Ishikawa (cell line): ENCODE results near the gene ANLN.
A peak's percentile ranks its signal among the peaks of the same experiment; 100 is the strongest.

ENCODE experiments used
- CEBPB ChIP-seq: IDR thresholded peaks from 2 replicates; pipeline ENCODE4 v1.6.1; 2012
- CREB1 ChIP-seq: IDR thresholded peaks from 2 replicates; pipeline ENCODE4 v1.6.1; 2012; ENCODE audit warnings: low read depth
- EGR1 ChIP-seq: IDR thresholded peaks from 2 replicates; pipeline ENCODE4 v1.6.1; 2012
- EP300 ChIP-seq: IDR thresholded peaks from 2 replicates; pipeline ENCODE4 v1.6.1; 2012; ENCODE audit warnings: borderline replicate concordance
- FOXM1 ChIP-seq: IDR thresholded peaks from 2 replicates; pipeline ENCODE4 v1.6.1; 2012; ENCODE audit warnings: low read depth, borderline replicate concordance
- NFIC ChIP-seq: IDR thresholded peaks from 2 replicates; pipeline ENCODE4 v1.6.1; 2012
- RAD21 ChIP-seq: IDR thresholded peaks from 2 replicates; pipeline ENCODE4 v1.6.1; 2012; ENCODE audit warnings: low read depth
- TAF1 ChIP-seq: IDR thresholded peaks from 2 replicates; pipeline ENCODE4 v1.6.1; 2012; ENCODE audit warnings: low read depth, mild to moderate bottlenecking
- TCF12 ChIP-seq: IDR thresholded peaks from 2 replicates; pipeline ENCODE4 v1.6.1; 2012; ENCODE audit warnings: low read depth
- TEAD4 ChIP-seq: IDR thresholded peaks from 2 replicates; pipeline ENCODE4 v1.6.1; 2012
- YY1 ChIP-seq: IDR thresholded peaks from 2 replicates; pipeline ENCODE4 v1.6.1; 2012; ENCODE audit warnings: low read depth
- ZBTB7A ChIP-seq: IDR thresholded peaks from 2 replicates; pipeline ENCODE4 v1.6.1; 2012; ENCODE audit warnings: low read depth
- TF ChIP-seq, protein P1 (sequence below): IDR thresholded peaks from 2 replicates; pipeline ENCODE4 v1.6.1; 2012
- TF ChIP-seq, protein P2 (sequence below): IDR thresholded peaks from 2 replicates; pipeline ENCODE4 v1.6.1; 2012; ENCODE audit warnings: low read depth, mild to moderate bottlenecking
- TF ChIP-seq, protein P3 (sequence below): IDR thresholded peaks from 2 replicates; pipeline ENCODE4 v1.6.1; 2012

The ANLN gene

DNA sequence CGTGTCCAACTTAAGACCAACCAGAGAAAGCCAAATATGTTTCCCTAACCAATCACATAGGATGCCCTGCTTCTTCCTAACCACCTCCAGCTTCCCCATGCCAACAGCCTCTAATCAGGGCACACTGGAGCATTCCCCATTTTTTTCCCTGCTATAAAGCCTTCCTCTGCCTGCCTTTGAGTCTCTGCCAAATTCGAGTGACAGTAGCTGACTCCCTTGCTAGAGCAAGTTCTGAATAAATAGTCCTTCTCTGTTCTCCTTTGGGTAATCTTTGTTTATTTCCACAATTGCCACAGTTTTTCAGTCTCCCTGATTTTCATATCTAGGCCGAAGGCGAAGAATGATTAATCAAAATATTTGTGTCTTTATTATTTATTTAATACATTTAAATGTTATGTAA lies 96.7 kb downstream of the ANLN start:
- TF ChIP-seq TCF12, result no peak
- no peak for TF ChIP-seq NFIC
- TF ChIP-seq, protein P1, sequence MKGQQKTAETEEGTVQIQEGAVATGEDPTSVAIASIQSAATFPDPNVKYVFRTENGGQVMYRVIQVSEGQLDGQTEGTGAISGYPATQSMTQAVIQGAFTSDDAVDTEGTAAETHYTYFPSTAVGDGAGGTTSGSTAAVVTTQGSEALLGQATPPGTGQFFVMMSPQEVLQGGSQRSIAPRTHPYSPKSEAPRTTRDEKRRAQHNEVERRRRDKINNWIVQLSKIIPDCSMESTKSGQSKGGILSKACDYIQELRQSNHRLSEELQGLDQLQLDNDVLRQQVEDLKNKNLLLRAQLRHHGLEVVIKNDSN, result no peak
- TF ChIP-seq EGR1, result no peak
- TF ChIP-seq, protein P2, sequence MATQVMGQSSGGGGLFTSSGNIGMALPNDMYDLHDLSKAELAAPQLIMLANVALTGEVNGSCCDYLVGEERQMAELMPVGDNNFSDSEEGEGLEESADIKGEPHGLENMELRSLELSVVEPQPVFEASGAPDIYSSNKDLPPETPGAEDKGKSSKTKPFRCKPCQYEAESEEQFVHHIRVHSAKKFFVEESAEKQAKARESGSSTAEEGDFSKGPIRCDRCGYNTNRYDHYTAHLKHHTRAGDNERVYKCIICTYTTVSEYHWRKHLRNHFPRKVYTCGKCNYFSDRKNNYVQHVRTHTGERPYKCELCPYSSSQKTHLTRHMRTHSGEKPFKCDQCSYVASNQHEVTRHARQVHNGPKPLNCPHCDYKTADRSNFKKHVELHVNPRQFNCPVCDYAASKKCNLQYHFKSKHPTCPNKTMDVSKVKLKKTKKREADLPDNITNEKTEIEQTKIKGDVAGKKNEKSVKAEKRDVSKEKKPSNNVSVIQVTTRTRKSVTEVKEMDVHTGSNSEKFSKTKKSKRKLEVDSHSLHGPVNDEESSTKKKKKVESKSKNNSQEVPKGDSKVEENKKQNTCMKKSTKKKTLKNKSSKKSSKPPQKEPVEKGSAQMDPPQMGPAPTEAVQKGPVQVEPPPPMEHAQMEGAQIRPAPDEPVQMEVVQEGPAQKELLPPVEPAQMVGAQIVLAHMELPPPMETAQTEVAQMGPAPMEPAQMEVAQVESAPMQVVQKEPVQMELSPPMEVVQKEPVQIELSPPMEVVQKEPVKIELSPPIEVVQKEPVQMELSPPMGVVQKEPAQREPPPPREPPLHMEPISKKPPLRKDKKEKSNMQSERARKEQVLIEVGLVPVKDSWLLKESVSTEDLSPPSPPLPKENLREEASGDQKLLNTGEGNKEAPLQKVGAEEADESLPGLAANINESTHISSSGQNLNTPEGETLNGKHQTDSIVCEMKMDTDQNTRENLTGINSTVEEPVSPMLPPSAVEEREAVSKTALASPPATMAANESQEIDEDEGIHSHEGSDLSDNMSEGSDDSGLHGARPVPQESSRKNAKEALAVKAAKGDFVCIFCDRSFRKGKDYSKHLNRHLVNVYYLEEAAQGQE, result no peak
- TF ChIP-seq TEAD4, result no peak
- TF ChIP-seq, protein P3, sequence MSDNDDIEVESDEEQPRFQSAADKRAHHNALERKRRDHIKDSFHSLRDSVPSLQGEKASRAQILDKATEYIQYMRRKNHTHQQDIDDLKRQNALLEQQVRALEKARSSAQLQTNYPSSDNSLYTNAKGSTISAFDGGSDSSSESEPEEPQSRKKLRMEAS, result no peak
- no peak for TF ChIP-seq CREB1
- TF ChIP-seq FOXM1, result no peak
- no peak for TF ChIP-seq TAF1
- TF ChIP-seq CEBPB, result no peak
- no peak for TF ChIP-seq ZBTB7A
- TF ChIP-seq YY1, result no peak

DNA sequence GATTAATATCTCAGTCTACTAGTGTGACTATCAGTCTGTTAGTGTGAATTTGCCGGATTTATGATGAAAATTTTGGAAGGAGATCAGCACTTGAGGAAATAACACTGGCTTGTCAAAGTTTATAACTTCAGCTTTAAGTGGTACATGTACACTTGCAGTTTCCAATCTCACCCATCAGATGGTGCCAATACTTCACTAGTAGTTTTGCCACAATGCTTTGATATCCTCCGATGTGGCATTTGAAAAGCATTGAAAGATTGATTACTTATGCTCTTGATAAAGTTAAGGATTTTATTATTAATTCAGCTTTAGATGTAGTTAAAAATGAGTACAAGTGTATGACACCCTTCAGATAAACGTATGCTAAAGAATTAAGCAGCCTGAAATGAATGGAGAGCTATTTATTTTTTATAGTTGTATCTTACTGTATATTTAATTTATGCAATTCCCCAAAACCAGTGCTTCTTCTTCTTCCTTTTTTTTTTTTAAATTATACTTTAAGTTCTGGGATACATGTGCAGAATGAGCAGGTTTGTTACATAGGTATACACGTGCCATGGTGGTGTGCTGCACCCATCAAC lies 98.2 kb downstream of the ANLN start:
- TF ChIP-seq TEAD4 (no peak), TCF12 (no peak), YY1 (no peak), FOXM1 (no peak), RAD21 (peak; percentile 97), EP300 (no peak)
- TF ChIP-seq, protein P1, result no peak
- TF ChIP-seq, protein P3, result no peak

DNA sequence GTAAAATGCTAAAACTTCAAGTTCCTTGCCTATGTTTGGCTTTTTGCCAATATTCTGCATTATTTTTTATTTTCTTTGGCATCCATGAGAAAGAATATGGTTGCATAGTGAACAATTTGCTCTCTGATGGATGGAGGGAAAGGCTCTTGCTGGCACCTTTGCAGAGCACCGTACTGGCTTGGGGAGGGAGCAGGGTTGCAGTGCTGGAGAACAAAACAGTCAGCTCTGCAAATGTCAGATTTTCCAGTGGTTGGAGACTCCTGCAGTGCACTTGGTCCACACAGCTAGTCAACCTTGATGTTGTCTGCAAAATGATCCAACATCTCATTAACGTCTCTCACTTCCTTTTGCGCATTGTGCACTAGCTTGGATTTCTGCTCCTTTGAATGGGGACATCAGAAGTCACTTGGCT lies 100.8 kb downstream of the ANLN start:
- TF ChIP-seq EP300, result no peak
- TF ChIP-seq NFIC, result peak; percentile 69

DNA sequence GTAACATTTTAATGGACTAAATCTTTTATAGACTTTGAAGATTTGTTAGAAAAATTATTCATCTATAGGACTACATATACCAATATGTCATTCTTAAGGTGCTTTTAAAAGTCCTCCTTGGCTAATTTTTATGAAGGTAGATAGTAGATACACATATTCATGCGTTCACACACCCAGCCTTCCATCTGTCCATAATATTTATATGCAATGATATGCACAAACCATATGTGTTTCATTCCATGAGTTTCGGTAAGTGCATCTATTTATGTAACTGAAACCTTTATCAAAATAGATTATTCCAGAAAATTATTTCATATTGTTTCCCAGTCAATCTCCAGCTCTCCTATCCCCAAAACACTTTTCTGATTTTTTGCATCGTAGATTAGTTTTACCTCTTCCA lies 101.7 kb downstream of the ANLN start:
- TF ChIP-seq TCF12 (no peak), EGR1 (no peak), FOXM1 (no peak), ZBTB7A (no peak), TEAD4 (no peak), CREB1 (no peak), EP300 (no peak), RAD21 (no peak), CEBPB (no peak), TAF1 (no peak)
- TF ChIP-seq, protein P3, result no peak
- TF ChIP-seq, protein P2, result no peak
- TF ChIP-seq, protein P1, result no peak

DNA sequence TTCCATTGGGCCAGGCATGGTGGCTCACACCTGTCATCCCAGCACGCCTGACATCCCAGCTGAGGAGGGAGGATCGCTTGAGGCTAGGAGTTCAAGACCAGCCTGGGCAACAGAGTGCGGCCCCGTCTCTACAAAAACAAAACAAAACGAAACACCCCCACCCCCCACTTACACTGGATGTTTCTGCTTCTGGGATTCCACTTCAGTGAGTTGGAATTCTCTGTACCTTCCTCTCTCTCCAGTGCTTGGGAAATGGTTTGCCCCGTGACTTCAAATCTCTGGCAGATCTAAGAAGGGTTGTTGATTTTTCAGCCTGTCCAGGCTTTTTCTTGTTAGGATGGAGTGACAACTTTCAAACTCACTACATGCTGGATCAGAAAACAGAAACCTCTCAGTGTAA lies 106.9 kb downstream of the ANLN start:
- TF ChIP-seq CREB1, result no peak
- TF ChIP-seq EGR1, result no peak
- no peak for TF ChIP-seq RAD21
- no peak for TF ChIP-seq TCF12

DNA sequence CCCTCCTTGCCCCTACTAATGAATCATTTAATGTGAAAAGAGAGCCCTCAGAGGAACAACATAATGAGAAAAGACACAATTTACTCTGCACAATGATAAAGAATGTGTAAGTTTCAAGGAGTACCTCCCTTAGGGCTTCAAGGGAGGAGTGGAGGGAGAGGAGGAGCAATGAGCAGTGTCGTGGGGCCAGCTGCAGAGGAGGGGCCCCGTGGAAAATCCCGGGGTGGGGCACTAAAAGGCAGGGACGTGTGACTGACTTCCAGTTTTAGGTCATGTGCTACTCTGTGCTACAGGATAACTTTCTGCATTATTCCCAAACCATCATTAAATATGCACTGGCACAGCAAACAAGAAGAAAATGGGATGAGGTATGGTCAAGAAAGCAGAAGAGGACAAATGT lies 108.1 kb downstream of the ANLN start:
- TF ChIP-seq NFIC, result no peak
- no peak for TF ChIP-seq TCF12
- TF ChIP-seq, protein P3, result no peak
- TF ChIP-seq RAD21, result no peak
- TF ChIP-seq, protein P1, result no peak
- TF ChIP-seq EGR1, result no peak
- TF ChIP-seq, protein P2, result no peak
- TF ChIP-seq TAF1, result no peak
- TF ChIP-seq ZBTB7A, result no peak
- no peak for TF ChIP-seq YY1
- no peak for TF ChIP-seq FOXM1
- TF ChIP-seq CREB1, result no peak
- TF ChIP-seq CEBPB, result no peak
- no peak for TF ChIP-seq TEAD4
- TF ChIP-seq EP300, result no peak
